Peyer's patch (tissue), 4 donors: ENCODE results near the gene ZNF513. TPM values are rescaled to one million over a fixed set of nuclear protein-coding genes. Genes with fewer than 3 reads are reported as not detected.

ENCODE experiments used
- DNase-seq, 3 donors: peaks; one replicate each; pipeline ENCODE4 v3.0.0-alpha.2; 2017 to 2019
- H3K27ac ChIP-seq, 4 donors: fragments of 200-600 bp; sonication (generic); one replicate each; pipeline ENCODE4 v1.5.1; 2016 to 2019
- H3K27me3 ChIP-seq, 2 donors: fragments of 200-600 bp; sonication (generic); one replicate each; pipeline ENCODE4 v1.5.1; 2019
- H3K36me3 ChIP-seq, 3 donors: fragments of 200-600 bp; sonication (generic); one replicate each; pipeline ENCODE4 v1.5.1; 2016 to 2019
- H3K4me1 ChIP-seq, 4 donors: fragments of 200-600 bp; sonication (generic); one replicate each; pipeline ENCODE4 v1.5.1; 2016 to 2019
- H3K4me3 ChIP-seq, 4 donors: fragments of 200-600 bp; sonication (generic); 1 replicate in 3 of 4; 2 replicates in 1 of 4; pipeline ENCODE4 v1.5.1; 2016 to 2019; ENCODE audit warnings: mild to moderate bottlenecking in 1 of 4
- H3K9me3 ChIP-seq, 4 donors: fragments of 200-600 bp; sonication (generic); one replicate each; pipeline ENCODE4 v1.5.1; 2016 to 2019; ENCODE audit warnings: mild to moderate bottlenecking in 1 of 4
- POLR2A ChIP-seq, 2 donors: fragments of 450-650 bp; IDR thresholded peaks; one replicate each; pipeline ENCODE4 v1.5.1; 2017; ENCODE audit warnings: antibody characterized with exemption in 2 of 2, mild to moderate bottlenecking in 2 of 2, moderate library complexity in 2 of 2
- total RNA-seq, 4 donors: library from RNA; depleted of rRNA; stranded (reverse); fragments of >200 nt; gene quantifications; one replicate each; pipeline ENCODE4 v1.1.0, GENCODE V29; 2016
- TF ChIP-seq, protein P1 (sequence below), 6 experiments: fragments of 450-650 bp in 4 of 6; fragments of 200-600 bp in 2 of 6; sonication (generic) in 1 of 6; IDR thresholded peaks; one replicate each; pipeline ENCODE4 v1.5.1; 2017 to 2019; ENCODE audit warnings: antibody characterized with exemption in 6 of 6, mild to moderate bottlenecking in 3 of 6, moderate library complexity in 1 of 6

Gene ZNF513
- total RNA-seq, 4 donors from 2014 or later = 15.7 to 31.1 (median 24.7) TPM

DNA sequence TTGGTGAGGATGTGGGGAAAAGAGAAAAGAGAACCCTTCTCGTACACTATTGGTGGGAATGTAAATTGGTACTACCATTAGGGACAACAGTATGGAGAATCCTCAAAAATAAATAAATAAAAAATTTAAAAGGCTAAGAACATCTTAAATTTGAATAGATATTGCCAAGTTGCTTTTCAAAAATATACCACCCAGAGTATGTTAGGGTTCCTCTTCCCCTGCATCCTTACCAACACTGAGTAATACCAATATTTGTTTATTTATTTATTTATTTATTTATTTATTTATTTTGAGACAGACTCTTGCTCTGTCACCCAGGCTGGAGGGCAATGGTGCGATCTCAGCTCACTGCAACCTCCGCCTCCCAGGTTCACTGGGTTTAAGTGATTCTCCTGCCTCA lies 42.4 kb upstream of the ZNF513 start:
- no peak for TF ChIP-seq POLR2A (IDR thresholded peaks at IDR 0.05)
- no peaks in the 10 kb centered on the region for H3K27me3 ChIP-seq

DNA sequence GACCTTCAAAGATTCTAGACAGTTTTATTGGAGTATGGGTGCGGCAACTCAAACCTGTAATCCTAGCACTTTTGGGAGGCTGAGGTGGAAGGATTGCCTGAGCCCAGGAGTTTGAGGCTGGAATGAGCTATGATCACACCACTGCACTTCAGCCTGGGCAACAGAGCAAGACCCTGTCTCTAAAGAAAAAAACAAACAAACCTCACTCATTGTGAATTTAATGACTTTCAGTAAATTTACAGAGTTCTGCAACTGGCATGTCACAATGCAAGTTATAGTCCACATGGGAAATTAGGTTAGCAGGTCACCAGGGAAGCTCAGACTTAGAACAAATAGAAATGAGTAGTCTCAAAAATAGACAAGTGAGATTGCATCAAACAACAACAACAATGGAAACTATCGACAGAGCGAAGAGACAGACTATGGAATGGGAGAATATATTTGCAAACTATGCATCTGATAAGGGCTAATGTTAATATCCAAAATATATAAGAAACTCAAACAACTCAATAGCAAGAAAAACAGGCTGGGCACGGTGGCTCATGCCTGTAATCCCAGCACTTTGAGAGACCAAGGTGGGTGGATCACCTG lies 41.2 kb upstream of the ZNF513 start:
- no peaks in the 10 kb centered on the region for H3K27me3 ChIP-seq
- no peak overlapping the region for H3K27ac ChIP-seq
- H3K4me1 ChIP-seq = peaks cover 0 to 4% (median 0%) of the 10 kb centered on the region in 4 donors
- no peak for DNase-seq
- H3K36me3 ChIP-seq = no peaks in the 10 kb centered on the region
- TF ChIP-seq POLR2A (IDR thresholded peaks at IDR 0.05) = no peak
- TF ChIP-seq, protein P1, sequence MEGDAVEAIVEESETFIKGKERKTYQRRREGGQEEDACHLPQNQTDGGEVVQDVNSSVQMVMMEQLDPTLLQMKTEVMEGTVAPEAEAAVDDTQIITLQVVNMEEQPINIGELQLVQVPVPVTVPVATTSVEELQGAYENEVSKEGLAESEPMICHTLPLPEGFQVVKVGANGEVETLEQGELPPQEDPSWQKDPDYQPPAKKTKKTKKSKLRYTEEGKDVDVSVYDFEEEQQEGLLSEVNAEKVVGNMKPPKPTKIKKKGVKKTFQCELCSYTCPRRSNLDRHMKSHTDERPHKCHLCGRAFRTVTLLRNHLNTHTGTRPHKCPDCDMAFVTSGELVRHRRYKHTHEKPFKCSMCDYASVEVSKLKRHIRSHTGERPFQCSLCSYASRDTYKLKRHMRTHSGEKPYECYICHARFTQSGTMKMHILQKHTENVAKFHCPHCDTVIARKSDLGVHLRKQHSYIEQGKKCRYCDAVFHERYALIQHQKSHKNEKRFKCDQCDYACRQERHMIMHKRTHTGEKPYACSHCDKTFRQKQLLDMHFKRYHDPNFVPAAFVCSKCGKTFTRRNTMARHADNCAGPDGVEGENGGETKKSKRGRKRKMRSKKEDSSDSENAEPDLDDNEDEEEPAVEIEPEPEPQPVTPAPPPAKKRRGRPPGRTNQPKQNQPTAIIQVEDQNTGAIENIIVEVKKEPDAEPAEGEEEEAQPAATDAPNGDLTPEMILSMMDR (IDR thresholded peaks at IDR 0.05) = no peak
- H3K9me3 ChIP-seq = no peaks in the 10 kb centered on the region
- no peak overlapping the region for H3K4me3 ChIP-seq

More for the DNA sequence above, 42.4 kb upstream of the ZNF513 start:
- no peaks in the 10 kb centered on the region for H3K36me3 ChIP-seq
- no peaks in the 10 kb centered on the region for H3K9me3 ChIP-seq
- no peak overlapping the region for H3K27ac ChIP-seq
- peaks cover 0 to 9% (median 0%) of the 10 kb centered on the region in 4 donors for H3K4me1 ChIP-seq
- H3K4me3 ChIP-seq = no peak overlapping the region
- no peak for DNase-seq

DNA sequence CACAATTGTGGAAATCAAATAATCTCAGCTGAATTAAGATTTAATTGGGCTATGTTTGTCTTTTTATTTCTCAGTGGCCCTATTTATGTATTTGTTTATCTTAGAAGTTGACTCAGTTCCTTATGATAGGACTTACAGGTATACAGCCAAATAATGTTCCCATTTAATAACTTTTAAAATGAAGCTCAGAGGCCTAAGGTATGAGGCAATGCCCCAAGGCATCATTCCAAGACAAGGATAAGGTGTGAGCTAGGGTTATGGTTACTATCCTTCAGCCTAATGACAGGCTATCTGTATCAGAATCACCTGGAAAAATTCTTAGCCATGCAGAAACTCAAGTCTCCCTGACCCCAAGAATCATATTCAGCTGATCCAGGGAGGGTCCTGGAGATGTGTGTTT lies 40.5 kb upstream of the ZNF513 start:
- H3K27me3 ChIP-seq = no peaks in the 10 kb centered on the region
- TF ChIP-seq, protein P1 (IDR thresholded peaks at IDR 0.05) = no peak
- no peak for TF ChIP-seq POLR2A (IDR thresholded peaks at IDR 0.05)
- no peak overlapping the region for H3K27ac ChIP-seq

DNA sequence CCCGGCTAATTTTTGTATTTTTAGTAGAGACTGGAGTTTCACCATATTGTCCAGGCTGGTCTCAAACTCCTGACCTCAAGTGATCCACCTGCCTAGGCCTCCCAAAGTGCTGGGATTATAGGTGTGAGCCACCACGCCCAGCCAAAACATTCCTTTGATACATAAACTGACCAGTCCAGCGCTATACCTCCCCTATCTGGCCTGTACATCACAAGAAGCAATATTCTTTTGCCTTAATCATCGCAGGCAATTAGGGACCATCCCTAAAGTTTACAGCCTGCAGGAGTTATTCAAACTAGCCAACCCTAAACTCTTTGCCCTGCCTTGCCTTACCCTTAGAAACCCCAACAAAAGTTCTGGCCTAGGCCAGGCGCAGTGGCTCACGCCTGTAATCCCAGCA lies 35.6 kb upstream of the ZNF513 start:
- Histone ChIP-seq H3K4me3 (no peak overlapping the region), H3K9me3 (no peaks in the 10 kb centered on the region), H3K36me3 (no peaks in the 10 kb centered on the region), H3K27ac (no peak overlapping the region), H3K27me3 (no peaks in the 10 kb centered on the region), H3K4me1 (no peaks in the 10 kb centered on the region)
- DNase-seq = no peak
- TF ChIP-seq, protein P1 (IDR thresholded peaks at IDR 0.05) = no peak
- TF ChIP-seq POLR2A (IDR thresholded peaks at IDR 0.05) = no peak

More for the DNA sequence above, 40.5 kb upstream of the ZNF513 start:
- no peaks in the 10 kb centered on the region for H3K9me3 ChIP-seq
- H3K4me3 ChIP-seq = no peak overlapping the region
- H3K36me3 ChIP-seq = no peaks in the 10 kb centered on the region
- DNase-seq = no peak
- H3K4me1 ChIP-seq = peaks cover 0 to 4% (median 0%) of the 10 kb centered on the region in 4 donors

DNA sequence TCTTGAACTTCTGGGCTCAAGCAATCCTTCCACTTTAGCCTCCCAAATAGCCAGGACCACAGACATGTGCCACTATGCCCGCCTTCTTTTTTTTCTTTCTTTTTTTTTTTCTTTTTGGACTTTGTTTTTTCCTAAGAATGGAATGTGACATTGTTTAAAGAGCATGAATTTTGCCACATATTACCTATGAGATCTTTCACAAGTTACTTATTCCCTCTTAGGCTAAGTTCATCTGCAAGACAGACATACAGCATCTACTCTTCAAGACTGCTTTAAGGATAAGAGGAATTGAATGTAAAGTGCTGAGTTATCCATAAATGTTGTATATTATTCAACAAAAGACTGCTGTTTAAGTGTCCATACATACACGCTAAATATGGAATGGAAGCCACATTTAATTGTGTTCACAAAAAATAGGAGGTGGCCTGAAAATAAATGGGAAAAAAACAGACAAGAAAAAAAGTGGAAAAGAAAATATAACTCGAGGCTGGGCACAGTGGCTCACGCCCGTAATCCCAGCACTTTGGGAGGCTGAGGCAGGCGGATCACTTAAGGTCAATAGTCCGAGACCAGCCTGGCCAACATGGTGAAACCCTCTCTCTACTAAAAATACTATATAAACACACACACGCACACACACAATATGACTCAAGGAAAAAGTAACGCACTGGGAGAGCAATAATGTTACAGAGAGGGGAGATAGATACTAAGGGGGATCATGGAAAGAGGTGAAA lies 32.1 kb upstream of the ZNF513 start:
- H3K4me3 ChIP-seq = no peak overlapping the region
- no peak overlapping the region for H3K27ac ChIP-seq
- H3K36me3 ChIP-seq = no peaks in the 10 kb centered on the region
- TF ChIP-seq, protein P1 (IDR thresholded peaks at IDR 0.05) = no peak
- TF ChIP-seq POLR2A (IDR thresholded peaks at IDR 0.05) = no peak
- DNase-seq = no peak
- H3K4me1 ChIP-seq = peaks cover 0 to 16% (median 3%) of the 10 kb centered on the region in 4 donors
- H3K9me3 ChIP-seq = no peaks in the 10 kb centered on the region
- H3K27me3 ChIP-seq = no peaks in the 10 kb centered on the region
